GM10266 (cell line): Measurements from ENCODE around the gene CDC37.
"Not testable (repeated sequence)": the region's sequence is repeated elsewhere in the genome, so short reads cannot be mapped to it uniquely, and the experiment has no call there.

Experiments used
- DNase-seq: peaks from one replicate; pipeline ENCODE4 v3.0.0; 2012; ENCODE audit errors: extremely low spot score
- CTCF ChIP-seq: IDR thresholded peaks from 2 replicates; pipeline ENCODE4 v1.5.1; 2012; ENCODE audit warnings: mild to moderate bottlenecking, low read depth; ENCODE audit not compliant: control insufficient read depth, insufficient read depth; ENCODE audit errors: missing control alignments

CDC37 gene

GRCh38 chr19:10399878-10400277, 3.5 kb downstream of the CDC37 start:
- TF ChIP-seq CTCF, result no peak
- no peak for DNase-seq

GRCh38 chr19:10399340-10399739, 4.0 kb downstream of the CDC37 start:
- not testable (repeated sequence) for DNase-seq

GRCh38 chr19:10398819-10399218, 4.5 kb downstream of the CDC37 start:
- DNase-seq, result no peak
- TF ChIP-seq CTCF, result no peak

GRCh38 chr19:10395917-10396316, 7.4 kb downstream of the CDC37 start:
- no peak for TF ChIP-seq CTCF
- no peak for DNase-seq

- DNase-seq, result no peak
- no peak for TF ChIP-seq CTCF
Observed at GRCh38 chr19:10395436-10395835, 7.9 kb downstream of the CDC37 start.

- DNase-seq, result peak; percentile 10
- TF ChIP-seq CTCF, result no peak
Observed at GRCh38 chr19:10395003-10395402, 8.3 kb downstream of the CDC37 start.

GRCh38 chr19:10393137-10393536, 10.2 kb downstream of the CDC37 start:
- no peak for TF ChIP-seq CTCF
- DNase-seq, result no peak

GRCh38 chr19:10392120-10392519, 11.2 kb downstream of the CDC37 start:
- no peak for TF ChIP-seq CTCF
- DNase-seq, result no peak
